DND-41 (cell line): ENCODE results near the gene TOP3B.

Source experiments
- EZH2 ChIP-seq: IDR thresholded peaks from 3 replicates; pipeline ENCODE4 v1.6.1; 2012; ENCODE audit warnings: borderline replicate concordance, low read depth, mild to moderate bottlenecking, moderate library complexity, low read length, inconsistent platforms; ENCODE audit not compliant: severe bottlenecking
- TF ChIP-seq, protein P1 (sequence below): IDR thresholded peaks from 2 replicates; pipeline ENCODE4 v1.5.1; 2012; ENCODE audit warnings: borderline replicate concordance, low read length, moderate library complexity, mild to moderate bottlenecking; ENCODE audit not compliant: poor library complexity, severe bottlenecking; ENCODE audit errors: extremely low read depth

- TF ChIP-seq, protein P1, sequence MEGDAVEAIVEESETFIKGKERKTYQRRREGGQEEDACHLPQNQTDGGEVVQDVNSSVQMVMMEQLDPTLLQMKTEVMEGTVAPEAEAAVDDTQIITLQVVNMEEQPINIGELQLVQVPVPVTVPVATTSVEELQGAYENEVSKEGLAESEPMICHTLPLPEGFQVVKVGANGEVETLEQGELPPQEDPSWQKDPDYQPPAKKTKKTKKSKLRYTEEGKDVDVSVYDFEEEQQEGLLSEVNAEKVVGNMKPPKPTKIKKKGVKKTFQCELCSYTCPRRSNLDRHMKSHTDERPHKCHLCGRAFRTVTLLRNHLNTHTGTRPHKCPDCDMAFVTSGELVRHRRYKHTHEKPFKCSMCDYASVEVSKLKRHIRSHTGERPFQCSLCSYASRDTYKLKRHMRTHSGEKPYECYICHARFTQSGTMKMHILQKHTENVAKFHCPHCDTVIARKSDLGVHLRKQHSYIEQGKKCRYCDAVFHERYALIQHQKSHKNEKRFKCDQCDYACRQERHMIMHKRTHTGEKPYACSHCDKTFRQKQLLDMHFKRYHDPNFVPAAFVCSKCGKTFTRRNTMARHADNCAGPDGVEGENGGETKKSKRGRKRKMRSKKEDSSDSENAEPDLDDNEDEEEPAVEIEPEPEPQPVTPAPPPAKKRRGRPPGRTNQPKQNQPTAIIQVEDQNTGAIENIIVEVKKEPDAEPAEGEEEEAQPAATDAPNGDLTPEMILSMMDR = no peak
- TF ChIP-seq EZH2 = no peak
Observed at GRCh38 chr22:21972806-21973205, 9.8 kb downstream of the TOP3B start.
